SU-DHL-6 (cell line): Measurements from ENCODE around the gene TMEM151A.

Experiments
- H2AFZ ChIP-seq: fragments of 200-600 bp; sonication (generic); 2 replicates; pipeline ENCODE4 v1.6.1; 2014; ENCODE audit warnings: low read depth, mild to moderate bottlenecking, moderate library complexity, mixed read lengths, antibody characterized with exemption, low read length; ENCODE audit not compliant: severe bottlenecking
- H3F3A ChIP-seq: fragments of 200-600 bp; shearing (Covaris generic); 2 replicates; pipeline ENCODE4 v1.6.0; 2016; ENCODE audit warnings: antibody characterized with exemption, mild to moderate bottlenecking; ENCODE audit not compliant: insufficient read depth
- H3K27ac ChIP-seq: fragments of 200-600 bp; sonication (generic); 2 replicates; pipeline ENCODE4 v1.5.1; 2016; ENCODE audit warnings: low read depth, mild to moderate bottlenecking, low read length, moderate library complexity, mixed read lengths
- H3K27me3 ChIP-seq: fragments of 200-600 bp; sonication (generic), shearing (Covaris generic); 2 replicates; pipeline ENCODE4 v1.6.0; 2014; ENCODE audit warnings: mild to moderate bottlenecking, low read length
- H3K36me3 ChIP-seq: fragments of 200-600 bp; sonication (generic); 2 replicates; pipeline ENCODE4 v1.6.1; 2014; ENCODE audit warnings: mild to moderate bottlenecking, low read length, mixed read lengths
- H3K4me2 ChIP-seq: fragments of 300-600, 200-600 bp; shearing (Covaris generic), sonication (generic); 2 replicates; pipeline ENCODE4 v1.6.0; 2014; ENCODE audit warnings: low read length, low read depth, mild to moderate bottlenecking; ENCODE audit not compliant: poor library complexity, severe bottlenecking
- H3K4me3 ChIP-seq: fragments of 200-600 bp; sonication (generic); 2 replicates; pipeline ENCODE4 v1.5.1; 2014; ENCODE audit warnings: antibody characterized with exemption, low read length, mild to moderate bottlenecking, mixed read lengths; ENCODE audit not compliant: insufficient read depth, poor library complexity, severe bottlenecking
- H3K79me2 ChIP-seq: fragments of 200-600 bp; sonication (generic); 2 replicates; pipeline ENCODE4 v1.6.1; 2014; ENCODE audit warnings: mild to moderate bottlenecking, low read length, moderate library complexity; ENCODE audit not compliant: insufficient read depth
- H3K9ac ChIP-seq: fragments of 200-600 bp; sonication (generic); 2 replicates; pipeline ENCODE4 v1.7.0; 2014; ENCODE audit warnings: mild to moderate bottlenecking, low read length
- H3K9me2 ChIP-seq: fragments of 200-600 bp; sonication (generic); replicated peaks from 2 replicates; pipeline ENCODE4 v1.6.1; 2014; ENCODE audit warnings: low read length; ENCODE audit not compliant: insufficient read depth
- H3K9me3 ChIP-seq: fragments of 200-600 bp; sonication (generic); 2 replicates; pipeline ENCODE4 v1.6.1; 2014; ENCODE audit warnings: low read length, mixed read lengths; ENCODE audit not compliant: insufficient read depth
- H4K20me1 ChIP-seq: fragments of 200-600 bp; sonication (generic); 2 replicates; pipeline ENCODE4 v1.6.1; 2014; ENCODE audit warnings: low read depth, mild to moderate bottlenecking, antibody characterized with exemption, low read length, moderate library complexity, mixed read lengths
- EZH2phosphoT487 ChIP-seq: fragments of 200-600 bp; sonication (generic), shearing (Covaris generic); conservative IDR thresholded peaks from 2 replicates; pipeline ENCODE4 v1.6.1; 2018; ENCODE audit warnings: mild to moderate bottlenecking, antibody characterized with exemption, low read length, moderate library complexity, mixed read lengths
- TF ChIP-seq, protein P1 (sequence below): fragments of 200-600 bp; sonication (generic); IDR thresholded peaks from one replicate; pipeline ENCODE4 v1.5.1; 2017; ENCODE audit warnings: antibody characterized with exemption, mild to moderate bottlenecking, low read length, moderate library complexity; ENCODE audit not compliant: insufficient read depth, poor library complexity, severe bottlenecking

The TMEM151A gene

DNA sequence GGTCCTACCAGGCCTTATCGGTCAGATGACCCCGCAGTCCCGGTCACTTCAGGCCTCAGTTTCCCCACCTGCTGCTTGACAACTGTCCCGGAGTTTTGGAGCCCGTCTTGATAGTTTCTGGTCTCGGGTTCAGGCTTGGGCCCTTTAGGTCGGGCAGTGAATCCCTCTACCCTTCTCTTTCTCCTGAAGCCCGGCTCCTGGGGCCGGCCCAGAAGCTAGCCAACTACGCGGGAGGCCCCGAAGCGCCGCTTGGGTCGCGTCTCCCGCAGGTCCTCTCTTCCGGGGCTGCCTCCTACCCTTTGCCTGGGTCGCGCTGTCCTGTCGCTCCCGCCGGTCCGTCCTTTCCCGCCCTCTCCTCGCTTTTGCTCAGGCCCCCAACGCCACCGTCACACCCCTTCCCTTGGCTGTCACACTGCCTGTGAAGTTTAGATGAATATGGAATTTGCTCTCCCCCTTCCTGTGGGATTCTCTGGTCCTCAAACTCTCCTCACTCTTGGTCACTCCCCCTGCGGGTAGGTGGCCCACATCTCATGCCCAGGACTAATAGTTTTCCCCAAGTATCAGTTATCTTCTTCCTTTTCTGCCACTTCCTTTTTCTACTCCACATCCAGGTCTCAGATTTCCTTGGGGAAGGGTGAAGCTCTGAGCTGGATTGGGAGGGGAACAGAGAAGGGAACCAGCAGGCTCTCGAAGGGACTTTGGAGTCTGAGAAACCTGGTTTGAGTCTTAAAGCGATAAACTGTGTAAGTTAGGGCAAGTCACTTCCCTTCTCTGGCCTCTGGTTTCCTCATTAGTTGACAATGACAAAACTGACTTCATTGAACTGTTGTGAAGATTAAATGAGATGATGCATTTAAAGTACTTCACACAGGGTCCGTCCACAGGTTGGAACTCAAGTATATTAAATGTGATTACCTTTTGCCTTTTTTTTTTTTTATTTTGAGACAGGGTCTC, 22.5 kb upstream of the TMEM151A start:
- Histone ChIP-seq H3K79me2 (peaks cover 24% of the 10 kb centered on the region), H2AFZ (no peak overlapping the region), H3K27me3 (no peaks in the 10 kb centered on the region), H3K27ac (peak overlapping the region; percentile 75), H3K4me3 (peak overlapping the region; percentile 99), H4K20me1 (no peaks in the 10 kb centered on the region), H3K36me3 (0 out of 2 replicates have a peak, but pooled peaks cover 4% of the 10 kb centered on the region), H3K9ac (peak overlapping the region; percentile 92), H3F3A (peaks cover 6% of the 10 kb centered on the region), H3K4me2 (peak overlapping the region; percentile 89), H3K9me3 (no peaks in the 10 kb centered on the region), H3K9me2 (no peaks in the 10 kb centered on the region)
- TF ChIP-seq, protein P1, sequence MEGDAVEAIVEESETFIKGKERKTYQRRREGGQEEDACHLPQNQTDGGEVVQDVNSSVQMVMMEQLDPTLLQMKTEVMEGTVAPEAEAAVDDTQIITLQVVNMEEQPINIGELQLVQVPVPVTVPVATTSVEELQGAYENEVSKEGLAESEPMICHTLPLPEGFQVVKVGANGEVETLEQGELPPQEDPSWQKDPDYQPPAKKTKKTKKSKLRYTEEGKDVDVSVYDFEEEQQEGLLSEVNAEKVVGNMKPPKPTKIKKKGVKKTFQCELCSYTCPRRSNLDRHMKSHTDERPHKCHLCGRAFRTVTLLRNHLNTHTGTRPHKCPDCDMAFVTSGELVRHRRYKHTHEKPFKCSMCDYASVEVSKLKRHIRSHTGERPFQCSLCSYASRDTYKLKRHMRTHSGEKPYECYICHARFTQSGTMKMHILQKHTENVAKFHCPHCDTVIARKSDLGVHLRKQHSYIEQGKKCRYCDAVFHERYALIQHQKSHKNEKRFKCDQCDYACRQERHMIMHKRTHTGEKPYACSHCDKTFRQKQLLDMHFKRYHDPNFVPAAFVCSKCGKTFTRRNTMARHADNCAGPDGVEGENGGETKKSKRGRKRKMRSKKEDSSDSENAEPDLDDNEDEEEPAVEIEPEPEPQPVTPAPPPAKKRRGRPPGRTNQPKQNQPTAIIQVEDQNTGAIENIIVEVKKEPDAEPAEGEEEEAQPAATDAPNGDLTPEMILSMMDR = no peak
- TF ChIP-seq EZH2phosphoT487 = no peak

DNA sequence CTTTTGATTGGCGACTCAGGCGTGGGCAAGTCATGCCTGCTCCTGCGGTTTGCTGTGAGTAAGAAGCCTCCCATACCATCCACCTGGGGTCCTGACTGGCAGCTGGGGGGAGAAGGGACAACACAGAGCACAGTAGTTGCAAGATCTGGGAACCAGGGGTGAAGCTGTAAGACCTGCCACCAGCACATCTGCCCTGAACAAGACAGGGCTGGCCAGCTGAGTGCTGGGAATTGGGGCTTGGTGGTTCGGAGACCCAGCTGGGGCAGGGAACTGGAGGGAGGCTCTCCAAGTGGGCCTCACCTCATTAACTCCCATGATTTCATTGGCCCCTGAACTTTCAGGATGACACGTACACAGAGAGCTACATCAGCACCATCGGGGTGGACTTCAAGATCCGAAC, 19.9 kb upstream of the TMEM151A start:
- 0 out of 2 replicates have a peak, but pooled peaks cover 5% of the 10 kb centered on the region for H3K36me3 ChIP-seq
- TF ChIP-seq, protein P1 = no peak
- TF ChIP-seq EZH2phosphoT487 = no peak
- no peak overlapping the region for H3K4me2 ChIP-seq

DNA sequence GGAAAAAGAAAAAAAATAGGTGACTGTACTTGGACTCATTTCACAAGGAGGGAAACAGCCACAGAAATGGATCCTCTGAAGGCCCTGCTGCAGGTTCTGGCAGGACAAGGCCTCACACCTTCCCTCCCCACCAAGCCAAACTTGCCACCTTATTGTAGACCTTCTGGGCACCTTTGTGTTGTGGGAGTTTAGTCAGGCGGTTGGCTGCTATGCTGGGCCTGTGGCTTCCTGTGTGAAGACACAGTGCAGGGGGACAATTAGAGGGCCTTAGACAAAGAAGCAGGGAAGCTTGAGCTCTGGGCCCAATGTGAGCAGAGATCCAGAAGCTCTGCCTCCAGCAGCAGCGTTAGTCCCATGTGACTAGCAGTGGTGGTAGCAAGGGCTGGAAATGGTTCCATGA, 19.1 kb upstream of the TMEM151A start:
- H3K27me3 ChIP-seq = no peaks in the 10 kb centered on the region
- H3K27ac ChIP-seq = no peak overlapping the region
- H3K36me3 ChIP-seq = 0 out of 2 replicates have a peak, but pooled peaks cover 5% of the 10 kb centered on the region
- H3K9me3 ChIP-seq = no peaks in the 10 kb centered on the region
- no peak overlapping the region for H3K4me3 ChIP-seq
- no peaks in the 10 kb centered on the region for H3K9me2 ChIP-seq
- no peak overlapping the region for H3K4me2 ChIP-seq
- H4K20me1 ChIP-seq = no peaks in the 10 kb centered on the region; the same call in 1 of the 2 replicates
- H3F3A ChIP-seq = peaks cover 6% of the 10 kb centered on the region
- no peak overlapping the region for H2AFZ ChIP-seq
- no peak overlapping the region for H3K9ac ChIP-seq
- H3K79me2 ChIP-seq = peaks cover 24% of the 10 kb centered on the region
- TF ChIP-seq, protein P1 = no peak
- TF ChIP-seq EZH2phosphoT487 = no peak

More for the DNA sequence above, 19.9 kb upstream of the TMEM151A start:
- Histone ChIP-seq H3F3A (peaks cover 6% of the 10 kb centered on the region), H3K27me3 (no peaks in the 10 kb centered on the region), H3K79me2 (peaks cover 24% of the 10 kb centered on the region), H3K9me3 (no peaks in the 10 kb centered on the region), H3K9me2 (no peaks in the 10 kb centered on the region), H3K27ac (no peak overlapping the region), H4K20me1 (no peaks in the 10 kb centered on the region; the same call in 1 of the 2 replicates), H3K4me3 (no peak overlapping the region), H2AFZ (no peak overlapping the region), H3K9ac (no peak overlapping the region)
